Stimulated activated CD4-positive, alpha-beta T cell treated with anti-CD3 and anti-CD28 coated beads, Interleukin-1b, Interleukin-23, amount 100 ng/mL, for 4 hours (primary cell): ENCODE results near the gene RPS29.

Experiments
- DNase-seq, 2 donors: peaks; one replicate each; pipeline ENCODE4 v3.0.0-alpha.2; 2020; ENCODE audit warnings: low read depth in 2 of 2

Gene RPS29

DNA sequence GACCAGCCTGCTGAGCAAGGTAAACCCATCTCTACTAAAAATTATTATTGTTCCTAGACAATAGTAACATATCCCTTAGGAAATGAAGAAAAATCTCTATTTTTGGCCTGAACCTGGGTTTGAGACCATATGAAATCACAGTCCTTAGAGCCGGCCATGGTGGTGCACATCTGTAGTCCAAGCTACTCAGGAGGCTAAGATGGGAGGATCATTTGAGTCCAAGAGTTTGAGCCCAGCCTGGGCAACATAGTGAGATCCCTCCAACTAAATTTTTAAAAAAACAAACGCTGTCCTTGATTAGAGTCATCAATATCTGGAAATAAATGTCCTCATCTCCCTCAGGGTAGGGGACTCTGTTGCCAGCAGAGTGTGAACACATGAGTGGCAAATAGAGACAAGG lies 34.6 kb downstream of the RPS29 start:
- no peak for DNase-seq

- no peak for DNase-seq
Observed at GRCh38 chr14:49550286-49551184, 35.6 kb downstream of the RPS29 start.

DNA sequence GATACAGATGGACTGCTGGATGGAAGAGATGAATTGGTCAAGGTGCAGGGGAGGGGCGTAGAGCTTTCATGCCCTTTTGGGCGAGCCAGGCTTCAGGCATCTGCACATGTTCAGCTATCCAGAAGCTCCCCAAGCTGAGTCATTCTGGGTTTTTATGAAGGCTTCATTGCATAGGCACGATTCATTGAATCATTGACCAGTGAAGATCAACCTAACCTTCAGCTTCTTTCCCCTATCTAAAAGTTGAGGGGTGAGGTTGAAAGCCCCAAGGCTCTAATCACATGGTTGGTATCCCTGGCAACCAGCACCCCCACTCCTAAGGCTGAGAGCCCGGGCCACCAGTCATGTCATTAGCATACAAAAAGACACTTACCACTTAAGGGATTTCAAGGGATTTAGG lies 36.3 kb downstream of the RPS29 start:
- no peak for DNase-seq

- DNase-seq, result no peak
Observed at GRCh38 chr14:49549446-49549845, 36.7 kb downstream of the RPS29 start.

GRCh38 chr14:49546766-49547165 lies 39.4 kb downstream of the RPS29 start:
- DNase-seq, result no peak

DNA sequence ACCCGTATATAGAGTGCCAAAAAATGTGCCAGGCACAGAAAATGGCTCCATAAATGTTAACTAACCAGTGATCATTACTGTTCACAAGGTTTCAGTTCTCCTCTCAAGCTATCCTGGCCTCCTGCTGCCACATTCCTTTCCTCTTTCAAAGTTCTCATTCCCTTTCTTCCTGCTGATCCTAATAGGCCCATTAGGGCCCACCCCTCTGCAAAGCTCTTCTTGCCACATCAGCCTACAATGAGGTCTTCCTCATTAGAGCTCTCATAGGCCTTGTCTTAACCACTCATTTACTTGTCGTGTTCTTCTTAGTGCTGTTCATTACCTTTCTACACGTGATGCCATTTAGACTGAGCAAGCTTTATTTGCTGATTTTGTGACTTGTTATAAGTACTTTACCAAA lies 40.5 kb downstream of the RPS29 start:
- DNase-seq, result no peak

- DNase-seq, result no peak
Observed at GRCh38 chr14:49545071-49545470, 41.1 kb downstream of the RPS29 start.

- no peak for DNase-seq
Observed at GRCh38 chr14:49541049-49541448, 45.1 kb downstream of the RPS29 start.

GRCh38 chr14:49538852-49539251 lies 47.3 kb downstream of the RPS29 start:
- DNase-seq, result no peak
